ENCODE results near the gene SLC35F6. TPM values are rescaled to one million over a fixed set of nuclear protein-coding genes. Genes with fewer than 3 reads are reported as not detected.

Gene SLC35F6
- 82.8 and 83.6 TPM in 2 replicates for total RNA-seq

- peak within 1 kb of the TSS; percentile 87 for H3K4me2 ChIP-seq (ENCODE audit: insufficient read depth, low read length)
- DNase-seq (ENCODE audit: insufficient read length, low spot score, missing footprints) = peak; percentile 97
- H3K9me3 ChIP-seq (ENCODE audit: low read depth, low read length) = no peaks in the 10 kb centered on the region
- H3K36me3 ChIP-seq (ENCODE audit: insufficient read depth, low read length) = no peaks in the 10 kb centered on the region
- no peak for TF ChIP-seq CTCF (IDR thresholded peaks at IDR 0.05; ENCODE audit: extremely low read depth, low read depth, low read length)
- H3K27me3 ChIP-seq (ENCODE audit: insufficient read depth, low read length) = no peaks in the 10 kb centered on the region
- H3K4me1 ChIP-seq (ENCODE audit: insufficient read depth, low read length) = peaks cover 10% of the 10 kb centered on the region
- peaks cover 55% of the 10 kb centered on the region for H3K79me2 ChIP-seq (ENCODE audit: insufficient read depth, low read length)
- peak within 1 kb of the TSS; percentile 94 for H2AFZ ChIP-seq (ENCODE audit: low read length)
- peak within 1 kb of the TSS; percentile 86 for H3K27ac ChIP-seq (ENCODE audit: low read depth, low read length)
- peak within 1 kb of the TSS; percentile 98 for H3K4me3 ChIP-seq (ENCODE audit: insufficient read depth, low read length)
- peaks cover 35% of the 10 kb centered on the region for H4K20me1 ChIP-seq (ENCODE audit: insufficient read depth, low read length)
Observed at GRCh38 chr2:26764078-26764887, at the start of gene SLC35F6. TSS of gene SLC35F6 (plus strand) at chr2:26764284. CDS start at chr2:26764350, 66 bp downstream.

GRCh38 chr2:26715528-26716270 is 48.4 kb upstream of the SLC35F6 start:
- no peaks in the 10 kb centered on the region for H3K79me2 ChIP-seq (ENCODE audit: insufficient read depth, low read length)
- H3K4me3 ChIP-seq (ENCODE audit: insufficient read depth, low read length) = no peak overlapping the region
- no peak for DNase-seq (ENCODE audit: insufficient read length, low spot score, missing footprints)

DNA sequence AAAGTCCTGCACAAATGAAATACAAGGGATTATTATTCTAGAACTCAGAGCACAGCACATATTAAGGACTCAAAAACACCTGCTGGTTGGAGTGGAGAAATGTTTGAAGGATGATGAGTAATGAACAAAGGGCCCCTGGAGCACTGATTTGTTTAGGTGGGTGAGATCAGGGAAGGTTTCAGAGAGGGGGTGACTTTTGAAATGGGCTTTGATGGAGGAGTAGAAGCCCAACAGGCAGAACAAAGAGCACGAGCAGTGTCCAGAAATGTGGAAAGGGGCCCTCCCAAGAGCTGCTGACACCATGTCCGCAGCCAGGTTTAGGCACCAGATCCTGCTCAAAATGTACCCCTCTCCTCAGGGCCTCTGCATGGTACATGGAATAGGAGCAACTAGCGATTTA is 47.7 kb upstream of the SLC35F6 start:
- H4K20me1 ChIP-seq (ENCODE audit: insufficient read depth, low read length) = no peaks in the 10 kb centered on the region
- H3K9me3 ChIP-seq (ENCODE audit: low read depth, low read length) = no peaks in the 10 kb centered on the region
- no peak overlapping the region for H3K4me2 ChIP-seq (ENCODE audit: insufficient read depth, low read length)
- H3K4me3 ChIP-seq (ENCODE audit: insufficient read depth, low read length) = no peak overlapping the region
- H3K27me3 ChIP-seq (ENCODE audit: insufficient read depth, low read length) = no peaks in the 10 kb centered on the region
- no peaks in the 10 kb centered on the region for H3K36me3 ChIP-seq (ENCODE audit: insufficient read depth, low read length)
- H2AFZ ChIP-seq (ENCODE audit: low read length) = no peak overlapping the region
- TF ChIP-seq CTCF (IDR thresholded peaks at IDR 0.05; ENCODE audit: extremely low read depth, low read depth, low read length) = no peak
- peaks cover 18% of the 10 kb centered on the region for H3K4me1 ChIP-seq (ENCODE audit: insufficient read depth, low read length)
- no peak overlapping the region for H3K27ac ChIP-seq (ENCODE audit: low read depth, low read length)
- H3K79me2 ChIP-seq (ENCODE audit: insufficient read depth, low read length) = no peaks in the 10 kb centered on the region
- DNase-seq (ENCODE audit: insufficient read length, low spot score, missing footprints) = no peak

More at GRCh38 chr2:26715528-26716270, 48.4 kb upstream of the SLC35F6 start:
- Histone ChIP-seq H3K9me3 (ENCODE audit: low read depth, low read length) (no peaks in the 10 kb centered on the region), H3K36me3 (ENCODE audit: insufficient read depth, low read length) (no peaks in the 10 kb centered on the region), H3K4me2 (ENCODE audit: insufficient read depth, low read length) (no peak overlapping the region), H3K4me1 (ENCODE audit: insufficient read depth, low read length) (peaks cover 11% of the 10 kb centered on the region), H4K20me1 (ENCODE audit: insufficient read depth, low read length) (no peaks in the 10 kb centered on the region), H3K27ac (ENCODE audit: low read depth, low read length) (no peak overlapping the region), H3K27me3 (ENCODE audit: insufficient read depth, low read length) (no peaks in the 10 kb centered on the region), H2AFZ (ENCODE audit: low read length) (no peak overlapping the region)
- TF ChIP-seq CTCF (IDR thresholded peaks at IDR 0.05; ENCODE audit: extremely low read depth, low read depth, low read length) = no peak

DNA sequence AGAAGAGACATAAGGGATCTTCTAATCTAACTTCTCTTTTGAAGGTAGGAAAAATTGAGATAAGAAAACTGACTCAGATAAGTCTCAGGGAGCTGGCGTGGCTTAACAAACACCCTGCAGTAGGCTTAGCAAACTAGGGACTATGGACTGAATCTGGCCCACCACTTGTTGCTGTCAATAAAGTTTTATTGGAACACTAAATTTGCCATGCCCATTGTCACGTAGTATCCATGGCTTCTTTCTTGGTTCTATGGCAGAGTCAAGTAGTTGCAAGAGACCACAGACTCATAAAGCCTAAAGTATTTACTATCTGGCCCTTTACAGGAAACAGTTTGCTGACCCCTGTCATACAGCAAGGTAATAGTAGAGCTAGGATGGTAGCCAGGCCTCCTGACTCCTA is 47.3 kb upstream of the SLC35F6 start:
- Histone ChIP-seq H3K36me3 (ENCODE audit: insufficient read depth, low read length) (no peaks in the 10 kb centered on the region), H3K27ac (ENCODE audit: low read depth, low read length) (no peak overlapping the region), H3K9me3 (ENCODE audit: low read depth, low read length) (no peaks in the 10 kb centered on the region), H3K27me3 (ENCODE audit: insufficient read depth, low read length) (no peaks in the 10 kb centered on the region), H2AFZ (ENCODE audit: low read length) (no peak overlapping the region), H3K4me1 (ENCODE audit: insufficient read depth, low read length) (peaks cover 20% of the 10 kb centered on the region), H3K4me2 (ENCODE audit: insufficient read depth, low read length) (no peak overlapping the region), H3K79me2 (ENCODE audit: insufficient read depth, low read length) (no peaks in the 10 kb centered on the region), H4K20me1 (ENCODE audit: insufficient read depth, low read length) (no peaks in the 10 kb centered on the region), H3K4me3 (ENCODE audit: insufficient read depth, low read length) (no peak overlapping the region)
- no peak for DNase-seq (ENCODE audit: insufficient read length, low spot score, missing footprints)
- no peak for TF ChIP-seq CTCF (IDR thresholded peaks at IDR 0.05; ENCODE audit: extremely low read depth, low read depth, low read length)
